ENCODE measurements around the gene CST6. TPM values are rescaled to one million over a fixed set of nuclear protein-coding genes. Genes with fewer than 3 reads are reported as not detected.

The CST6 gene
- total RNA-seq: 2.3 and 33.7 TPM in 2 replicates

DNA sequence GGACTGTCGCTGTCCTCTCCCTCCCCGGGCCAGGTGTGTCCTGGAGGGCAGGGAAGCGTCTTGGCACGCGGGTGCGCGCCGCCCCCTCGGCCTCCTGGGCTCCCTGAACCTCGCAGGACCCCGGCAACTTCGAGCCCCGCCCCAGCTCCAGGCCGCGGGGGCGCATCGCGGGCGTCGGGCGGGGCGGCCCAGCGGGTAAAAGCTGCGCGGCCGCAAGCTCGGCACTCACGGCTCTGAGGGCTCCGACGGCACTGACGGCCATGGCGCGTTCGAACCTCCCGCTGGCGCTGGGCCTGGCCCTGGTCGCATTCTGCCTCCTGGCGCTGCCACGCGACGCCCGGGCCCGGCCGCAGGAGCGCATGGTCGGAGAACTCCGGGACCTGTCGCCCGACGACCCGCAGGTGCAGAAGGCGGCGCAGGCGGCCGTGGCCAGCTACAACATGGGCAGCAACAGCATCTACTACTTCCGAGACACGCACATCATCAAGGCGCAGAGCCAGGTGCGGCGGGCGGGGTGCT is at the start of gene CST6:
TSS of gene CST6 (plus strand) at position 224 of the 519 bp plus-strand sequence. CDS start at position 261, 37 bp downstream.

DNA sequence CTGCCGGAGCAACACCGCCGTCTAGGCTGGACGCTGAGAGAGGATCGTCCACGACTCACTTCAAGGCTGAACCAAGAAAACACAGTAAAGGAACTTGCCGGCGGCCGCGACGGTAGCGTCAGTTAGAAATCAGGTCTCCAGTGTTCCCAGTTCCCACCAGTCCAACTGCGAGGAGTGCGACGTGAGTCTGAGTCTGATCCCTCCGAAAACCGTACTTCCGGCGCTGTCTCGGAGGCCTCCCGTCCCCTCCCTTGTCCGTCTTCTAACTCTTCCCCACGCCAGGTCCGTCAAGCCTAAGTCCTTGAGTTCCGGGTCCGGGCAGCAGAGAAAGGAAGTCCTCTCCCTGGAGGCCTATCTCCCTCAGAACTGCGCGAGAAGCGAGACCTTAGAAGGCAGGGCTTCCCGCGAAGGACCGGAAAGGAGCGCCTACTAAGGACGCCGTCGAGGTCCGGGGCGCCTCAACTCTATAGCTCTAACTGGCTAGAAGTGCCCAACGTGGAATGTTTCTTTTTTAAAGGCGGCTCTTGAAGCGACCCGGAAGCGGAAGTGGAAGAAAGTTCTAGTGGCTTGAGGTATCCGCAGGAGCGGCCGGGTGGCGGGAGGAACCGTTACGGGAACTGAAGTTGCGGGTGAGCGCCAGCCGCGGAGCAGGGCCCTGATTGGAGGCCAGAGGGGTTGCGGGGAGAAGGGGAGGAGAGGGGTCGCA is 9.7 kb upstream of the CST6 start, which contains the start of the genes BANF1 and EIF1AD:
TSS of gene BANF1 (plus strand) at position 562 of the 706 bp plus-strand sequence. CDS start 748 bp downstream, outside the sequence.
TSS of gene EIF1AD (minus strand) at position 216 of the 706 bp plus-strand sequence. CDS start 1,768 bp downstream, outside the sequence.

DNA sequence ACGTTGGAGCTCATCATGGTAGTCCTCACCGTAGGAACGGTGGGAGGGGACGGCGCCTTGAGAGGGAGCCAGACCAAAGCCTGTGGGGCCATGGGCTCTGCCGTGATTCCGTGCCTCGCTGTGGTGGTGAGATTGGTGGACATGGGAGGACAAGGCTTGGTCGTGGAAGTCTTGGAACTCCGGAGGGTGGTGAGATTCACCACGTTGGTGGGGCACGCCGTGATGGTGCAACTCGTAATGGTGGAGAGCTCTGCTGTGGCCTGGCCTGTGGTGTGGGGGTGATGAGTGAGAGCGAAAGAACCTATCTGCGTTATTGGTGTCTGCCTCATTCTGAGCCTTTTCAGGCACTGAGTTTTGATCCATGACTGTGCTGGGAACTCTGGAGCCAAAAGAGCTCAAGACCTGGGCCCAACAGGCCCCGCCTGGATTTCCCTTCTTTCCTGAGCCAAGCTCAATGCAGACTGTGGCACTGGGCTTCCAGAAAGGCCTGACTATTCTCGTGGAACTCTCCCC is 14.3 kb downstream of the CST6 start, which contains the start of gene CATSPER1:
TSS of gene CATSPER1 (minus strand) at position 463 of the 513 bp plus-strand sequence. CDS start at position 363, 100 bp downstream.

GRCh38 chr11:66048547-66049323 is 36.9 kb downstream of the CST6 start, which contains the start of gene GAL3ST3:
TSS of gene GAL3ST3 (minus strand) at chr11:66049161. CDS start at chr11:66045415, 3,746 bp downstream.

DNA sequence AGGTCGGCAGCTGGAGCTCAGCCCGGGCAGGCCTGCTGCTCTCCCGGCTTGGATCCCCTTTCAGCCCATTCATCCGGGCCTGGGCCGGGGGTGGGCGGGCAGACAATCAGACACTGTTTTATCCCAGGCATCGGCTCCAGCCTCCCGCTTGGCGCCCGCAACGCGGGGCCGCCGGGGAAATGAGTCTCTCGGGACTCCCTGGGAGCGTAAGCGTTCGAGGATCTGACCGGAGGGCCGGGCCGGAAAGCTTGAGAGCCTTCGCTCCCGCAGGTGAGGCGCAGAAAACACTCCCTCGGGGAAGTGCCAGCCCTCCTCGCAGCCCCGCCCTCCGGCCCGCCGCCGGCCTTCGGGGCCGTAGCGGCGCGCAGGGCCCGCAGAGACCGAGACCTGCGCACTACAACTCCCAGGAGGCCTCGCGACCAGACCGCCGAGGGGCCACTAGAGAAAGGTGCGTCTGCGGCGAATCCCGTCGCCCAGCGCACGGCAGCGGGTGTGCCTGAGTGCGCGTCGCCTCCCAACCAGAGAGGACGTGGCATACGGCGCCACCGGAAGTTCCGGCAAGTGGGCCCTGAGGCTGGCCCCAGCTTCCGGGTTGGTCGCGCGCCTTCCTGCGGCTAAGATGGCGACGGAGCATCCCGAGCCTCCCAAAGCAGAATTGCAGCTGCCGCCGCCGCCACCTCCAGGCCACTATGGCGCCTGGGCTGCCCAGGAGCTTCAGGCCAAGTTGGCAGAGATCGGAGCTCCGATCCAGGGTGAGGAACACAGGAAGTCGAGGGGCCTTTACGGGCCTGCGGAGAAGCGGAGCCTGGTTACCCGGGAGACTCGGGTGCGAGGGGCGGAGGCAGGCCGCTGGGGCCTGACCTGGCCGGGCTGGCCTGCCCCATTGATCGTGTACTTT is 40.2 kb downstream of the CST6 start, which contains the start of gene SF3B2:
TSS of gene SF3B2 (plus strand) at position 599 of the 898 bp plus-strand sequence. CDS start at position 620, 21 bp downstream.

Other genes with a start within 250 kb of the CST6 start
- gene AP5B1, start 231.0 kb upstream of the CST6 start, total RNA-seq: 11.7 and 23.4 TPM in 2 replicates
- 8.1 and 61.7 TPM in 2 replicates for gene OVOL1, start 224.9 kb upstream of the CST6 start, total RNA-seq
- gene SNX32, start 178.0 kb upstream of the CST6 start, total RNA-seq: 0.24 and 0.43 TPM in 2 replicates
- gene CFL1, start 153.8 kb upstream of the CST6 start, total RNA-seq: 598 and 942 TPM in 2 replicates
- gene MUS81, start 151.6 kb upstream of the CST6 start, total RNA-seq: 49.4 and 60.2 TPM in 2 replicates
- gene EFEMP2, start 139.2 kb upstream of the CST6 start, total RNA-seq: 5.3 and 10.4 TPM in 2 replicates
- gene CTSW, start 132.2 kb upstream of the CST6 start, total RNA-seq: not detected in 2 replicates
- gene FIBP, start 123.5 kb upstream of the CST6 start, total RNA-seq: 159 and 174 TPM in 2 replicates
- 40.7 and 53.5 TPM in 2 replicates for gene CCDC85B, start 121.3 kb upstream of the CST6 start, total RNA-seq
- 7.0 and 33.3 TPM in 2 replicates for gene FOSL1, start 111.6 kb upstream of the CST6 start, total RNA-seq
- 6.8 and 18.6 TPM in 2 replicates for gene C11orf68, start 92.9 kb upstream of the CST6 start, total RNA-seq
- gene DRAP1, start 92.6 kb upstream of the CST6 start, total RNA-seq: 107 and 153 TPM in 2 replicates
- gene TSGA10IP, start 66.5 kb upstream of the CST6 start, total RNA-seq: not detected in 2 replicates
- gene SART1, start 50.3 kb upstream of the CST6 start, total RNA-seq: 18.8 and 22.7 TPM in 2 replicates
- 22.4 and 41.4 TPM in 2 replicates for gene EIF1AD, start 9.9 kb upstream of the CST6 start, total RNA-seq
- gene BANF1, start 9.5 kb upstream of the CST6 start, total RNA-seq: 7.7 and 10.8 TPM in 2 replicates
- under 0.01 TPM in 1 of 2 replicates, not detected in the other for gene CATSPER1, start 14.5 kb downstream of the CST6 start, total RNA-seq
- gene GAL3ST3, start 37.2 kb downstream of the CST6 start, total RNA-seq: 0.48 TPM in 1 of 2 replicates, not detected in the other
- 121 and 139 TPM in 2 replicates for gene SF3B2, start 40.4 kb downstream of the CST6 start, total RNA-seq
- 12.1 and 21.2 TPM in 2 replicates for gene PACS1, start 58.3 kb downstream of the CST6 start, total RNA-seq
- 18.5 and 21.2 TPM in 2 replicates for gene KLC2, start 245.7 kb downstream of the CST6 start, total RNA-seq